Vagina (tissue), 2 donors: ENCODE measurements around the gene NGB.

Experiments
- CTCF ChIP-seq, 3 experiments: fragments of 450-650 bp in 2 of 3; fragments of 200-600 bp in 1 of 3; sonication (generic) in 1 of 3; IDR thresholded peaks; one replicate each; pipeline ENCODE4 v1.5.1; 2017 to 2019; ENCODE audit warnings: antibody characterized with exemption in 3 of 3, mild to moderate bottlenecking in 2 of 3, moderate library complexity in 2 of 3
- POLR2A ChIP-seq, 2 donors: fragments of 450-650 bp; IDR thresholded peaks; one replicate each; pipeline ENCODE4 v1.6.1; 2017; ENCODE audit warnings: antibody characterized with exemption in 2 of 2, mild to moderate bottlenecking in 2 of 2, moderate library complexity in 2 of 2
- POLR2AphosphoS5 ChIP-seq, 2 donors: sonication (generic); formaldehyde crosslinking; IDR thresholded peaks; one replicate each; pipeline ENCODE4 v1.9.0; 2017; ENCODE audit warnings: antibody characterized with exemption in 2 of 2, mild to moderate bottlenecking in 2 of 2, low read depth in 1 of 2; ENCODE audit not compliant: insufficient read depth in 1 of 2

GRCh38 chr14:77284066-77284465 is 13.1 kb upstream of the NGB start:
- TF ChIP-seq POLR2A (IDR thresholded peaks at IDR 0.05) = no peak
- no peak for TF ChIP-seq CTCF (IDR thresholded peaks at IDR 0.05)
- TF ChIP-seq POLR2AphosphoS5 (IDR thresholded peaks at IDR 0.05; ENCODE audit: insufficient read depth in 1 of 2, low read depth in 1 of 2) = no peak
